Inferior parietal cortex (tissue), 1 donor: ENCODE results near the gene ELP1.
"Not testable (repeated sequence)": the region's sequence is repeated elsewhere in the genome, so short reads cannot be mapped to it uniquely, and the experiment has no call there.

Experiments used
- DNase-seq: peaks from one replicate; pipeline ENCODE4 v3.0.0-alpha.2; 2016; ENCODE audit errors: extremely low spot score

The ELP1 gene

DNA sequence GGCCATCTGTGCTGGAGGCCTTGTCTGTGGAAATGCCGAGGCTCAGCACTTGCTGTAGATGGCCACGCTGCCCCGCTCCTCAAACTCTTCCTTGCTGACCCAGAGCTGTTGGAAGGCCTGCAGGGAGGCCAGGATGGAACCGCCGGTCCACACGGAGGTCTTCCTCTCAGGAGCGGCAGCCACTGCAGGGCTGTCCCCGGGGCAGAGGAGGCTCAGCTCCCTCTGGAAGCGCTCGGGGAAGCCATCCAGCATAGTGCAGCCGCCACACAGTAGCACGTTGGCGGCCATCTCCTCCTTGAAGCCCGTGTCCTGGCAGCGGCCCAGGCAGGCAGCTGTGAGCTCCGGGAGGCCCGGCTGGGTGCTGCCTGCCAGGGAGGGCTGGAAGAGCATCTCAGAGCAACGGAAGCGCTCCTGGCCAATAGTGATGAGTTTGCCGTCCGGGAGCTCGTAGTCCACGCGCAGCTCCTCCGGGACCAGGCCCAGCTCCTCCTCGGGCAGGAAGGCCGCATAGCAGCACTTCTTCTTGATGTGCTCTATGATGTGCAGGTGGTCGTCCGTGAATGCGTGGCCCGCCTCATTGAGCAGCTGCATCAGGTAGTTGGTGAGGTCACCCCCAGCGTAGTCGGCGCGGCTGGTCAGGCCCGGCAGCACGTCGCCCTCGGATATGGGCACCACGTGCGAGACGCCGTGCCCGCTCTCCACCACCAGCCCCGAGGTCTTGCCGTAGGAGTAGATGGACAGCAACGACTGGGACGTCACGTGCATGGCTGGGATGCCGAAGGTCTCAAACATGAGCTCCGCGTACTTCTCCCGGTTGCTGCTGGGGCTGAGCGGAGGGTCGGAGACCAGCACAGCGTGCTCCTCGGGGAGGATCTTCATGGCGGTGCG is 79.0 kb downstream of the ELP1 start:
- no peak for DNase-seq

DNA sequence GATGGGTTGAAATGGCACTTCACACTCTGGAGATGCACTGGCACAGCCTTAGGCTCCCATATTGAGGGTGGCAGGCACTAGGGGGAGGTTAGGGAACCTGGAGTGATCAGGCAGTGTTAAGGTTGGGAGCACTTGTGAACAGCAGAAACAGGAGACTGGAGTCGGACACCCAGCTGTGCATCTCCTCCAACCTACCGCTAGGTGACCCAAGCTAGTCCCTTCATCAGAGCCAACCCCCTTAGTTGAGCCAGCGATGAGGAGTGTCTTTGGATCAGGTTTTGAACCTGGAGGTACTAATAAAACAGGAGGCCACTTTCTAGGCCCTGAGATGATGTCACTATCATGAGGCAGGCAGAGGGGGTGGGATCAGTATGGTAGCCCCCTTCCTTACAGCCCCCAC is 79.8 kb downstream of the ELP1 start:
- DNase-seq, result no peak

DNA sequence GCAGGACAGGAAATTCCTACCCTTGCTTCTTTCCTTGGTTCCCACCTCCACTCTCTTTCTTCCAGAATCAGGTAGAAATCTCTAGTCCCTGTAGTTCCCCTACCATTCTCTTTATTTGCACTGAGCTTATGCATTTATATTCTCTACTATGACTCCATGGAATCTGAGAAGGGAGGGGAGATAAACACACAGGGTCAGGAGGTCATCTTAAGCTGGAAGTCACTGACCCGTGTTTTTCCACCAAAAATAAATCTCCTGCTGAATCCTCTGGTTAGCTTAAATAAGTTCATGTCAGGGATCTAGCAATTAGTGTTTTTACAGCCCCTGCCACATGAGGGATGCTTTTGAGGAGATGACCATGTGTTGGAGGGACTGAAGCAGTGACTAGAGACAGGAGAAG is 81.8 kb downstream of the ELP1 start:
- no peak for DNase-seq

DNA sequence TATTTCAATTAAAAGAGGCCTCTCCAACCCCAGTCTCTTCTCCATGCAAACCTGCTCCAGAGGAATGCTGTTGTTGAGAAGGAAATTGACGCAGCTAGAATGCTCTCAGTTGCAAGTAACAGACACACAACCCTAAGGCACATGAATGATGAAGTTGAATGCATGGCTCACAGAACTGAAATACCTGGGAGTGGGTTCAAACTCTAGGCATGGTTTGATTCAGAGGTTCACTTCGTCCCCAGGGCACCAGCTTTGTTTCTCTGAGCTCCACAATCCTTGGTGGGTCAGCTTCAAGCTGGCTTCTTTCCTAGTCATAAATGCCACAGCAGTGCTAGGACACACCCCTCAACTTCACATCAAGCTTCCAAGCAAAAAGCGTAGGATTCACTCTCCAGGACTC is 82.8 kb downstream of the ELP1 start:
- no peak for DNase-seq

DNA sequence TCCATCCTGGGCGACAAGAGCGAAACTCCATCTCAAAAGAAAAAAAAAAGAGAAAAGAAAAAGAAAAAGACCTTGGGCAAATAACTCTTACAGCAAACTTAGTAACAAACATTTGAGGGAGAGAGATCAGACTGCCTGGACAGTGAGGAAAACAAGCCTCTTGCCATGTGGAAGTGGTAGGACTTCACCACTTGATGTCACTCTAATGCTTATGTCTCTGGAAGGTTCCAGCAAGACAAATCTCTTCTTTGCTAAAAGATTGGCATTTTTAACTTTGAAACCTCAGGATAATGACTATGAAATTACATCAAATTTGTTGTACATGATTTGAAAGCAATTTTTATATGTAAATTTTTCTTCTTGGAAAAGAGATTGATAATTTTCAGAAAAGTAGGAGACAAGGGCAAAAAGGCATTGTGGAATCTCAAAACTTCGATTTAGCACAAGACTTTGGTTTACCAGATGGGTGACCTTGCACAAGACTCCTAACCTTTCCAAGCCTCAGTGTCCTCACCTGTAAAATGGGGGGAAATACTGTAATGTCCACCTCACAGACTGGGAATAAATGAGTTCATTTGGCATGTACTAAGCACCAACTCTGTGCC is 83.5 kb downstream of the ELP1 start:
- no peak for DNase-seq

DNA sequence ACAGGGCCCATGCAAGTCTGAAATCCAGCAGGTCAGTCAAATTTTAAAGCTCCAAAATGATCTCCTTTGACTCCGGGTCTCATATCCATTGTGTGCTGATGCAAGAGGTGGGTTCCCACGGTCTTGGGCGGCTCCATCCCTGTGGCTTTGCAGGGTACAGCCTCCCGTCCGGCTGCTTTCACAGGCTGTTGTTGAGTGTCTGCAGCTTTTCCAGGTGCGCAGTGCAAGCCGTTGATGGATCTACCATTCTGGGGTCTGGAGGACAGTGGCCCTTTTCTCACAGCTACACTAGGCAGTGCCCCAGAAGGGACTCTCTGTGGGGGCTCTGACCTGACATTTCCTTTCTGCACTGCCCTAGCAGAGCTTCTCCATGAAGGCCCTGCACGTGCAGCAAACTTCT is 85.6 kb downstream of the ELP1 start:
- not testable (repeated sequence) for DNase-seq

DNA sequence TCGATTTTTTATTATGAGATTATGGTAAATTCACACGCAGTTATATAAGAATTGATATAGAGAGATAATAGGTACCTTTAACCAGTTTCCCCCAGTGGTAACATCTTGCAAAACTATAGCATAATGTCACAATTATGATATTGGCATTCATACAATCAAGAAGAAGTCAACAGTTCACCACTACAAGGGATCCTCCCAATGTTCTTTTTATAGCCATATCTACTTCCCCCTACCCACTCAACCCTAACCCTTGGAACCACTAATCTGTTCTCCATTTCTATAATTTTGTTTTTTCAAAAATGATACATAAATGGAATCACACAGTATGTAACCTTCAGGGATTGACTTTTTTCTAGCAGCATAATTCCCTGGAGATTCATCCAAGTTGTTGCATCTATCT is 88.0 kb downstream of the ELP1 start:
- DNase-seq, result no peak

DNA sequence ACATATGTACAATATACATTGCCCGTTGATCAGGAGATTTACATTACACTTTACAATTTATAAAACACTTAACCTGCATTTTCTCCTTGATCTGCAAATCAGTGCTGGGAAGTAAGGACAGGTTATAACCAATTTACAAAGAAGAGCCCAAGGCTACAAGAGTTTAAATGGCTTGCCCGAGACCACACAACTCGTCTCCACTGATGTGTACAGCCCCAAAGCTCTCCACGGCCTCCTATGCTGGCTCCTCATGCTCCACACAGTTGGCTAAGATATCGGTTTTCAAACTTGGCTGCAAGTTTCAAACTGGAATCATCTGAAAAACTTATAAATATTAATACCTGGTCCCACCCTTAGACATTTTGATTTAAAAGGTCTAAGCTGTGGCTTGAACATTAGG is 88.4 kb downstream of the ELP1 start:
- DNase-seq, result no peak

DNA sequence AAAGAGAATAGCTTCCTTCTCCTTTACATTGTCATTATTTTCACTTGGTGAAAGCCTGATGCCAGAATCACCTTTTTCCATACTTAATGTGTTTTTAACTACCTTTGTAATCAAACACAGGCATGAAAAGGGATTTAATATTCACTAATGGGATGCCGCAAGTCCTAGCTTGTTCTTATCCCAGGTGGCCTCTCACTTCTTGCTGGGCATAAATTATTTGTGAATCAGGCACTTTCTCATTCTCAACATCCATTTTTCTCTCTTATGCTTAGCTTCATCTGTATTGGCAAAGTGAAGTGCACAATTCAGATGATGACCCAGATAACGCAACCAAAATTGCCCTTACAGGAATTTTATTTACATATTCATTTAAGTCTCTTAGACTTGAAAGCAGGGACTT is 89.1 kb downstream of the ELP1 start:
- DNase-seq, result no peak

DNA sequence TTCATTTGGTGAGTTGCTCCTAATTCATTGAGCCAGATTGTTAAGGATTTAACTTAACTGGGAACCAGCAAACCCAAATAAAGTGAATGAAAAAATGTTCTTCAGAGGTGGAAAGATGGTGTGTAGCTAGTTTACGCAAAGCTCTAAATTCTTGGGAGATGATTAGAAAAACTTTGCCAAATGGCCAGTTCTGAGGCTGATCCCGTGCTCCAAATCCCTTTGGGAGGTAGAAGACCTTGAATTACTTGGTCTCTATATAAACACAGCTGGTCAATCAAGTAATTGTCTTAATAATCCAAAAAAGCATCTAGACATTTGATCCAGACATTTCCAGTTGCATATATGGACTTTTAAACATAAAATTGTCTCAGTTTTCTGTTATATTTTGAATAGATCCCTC is 89.5 kb downstream of the ELP1 start:
- no peak for DNase-seq

DNA sequence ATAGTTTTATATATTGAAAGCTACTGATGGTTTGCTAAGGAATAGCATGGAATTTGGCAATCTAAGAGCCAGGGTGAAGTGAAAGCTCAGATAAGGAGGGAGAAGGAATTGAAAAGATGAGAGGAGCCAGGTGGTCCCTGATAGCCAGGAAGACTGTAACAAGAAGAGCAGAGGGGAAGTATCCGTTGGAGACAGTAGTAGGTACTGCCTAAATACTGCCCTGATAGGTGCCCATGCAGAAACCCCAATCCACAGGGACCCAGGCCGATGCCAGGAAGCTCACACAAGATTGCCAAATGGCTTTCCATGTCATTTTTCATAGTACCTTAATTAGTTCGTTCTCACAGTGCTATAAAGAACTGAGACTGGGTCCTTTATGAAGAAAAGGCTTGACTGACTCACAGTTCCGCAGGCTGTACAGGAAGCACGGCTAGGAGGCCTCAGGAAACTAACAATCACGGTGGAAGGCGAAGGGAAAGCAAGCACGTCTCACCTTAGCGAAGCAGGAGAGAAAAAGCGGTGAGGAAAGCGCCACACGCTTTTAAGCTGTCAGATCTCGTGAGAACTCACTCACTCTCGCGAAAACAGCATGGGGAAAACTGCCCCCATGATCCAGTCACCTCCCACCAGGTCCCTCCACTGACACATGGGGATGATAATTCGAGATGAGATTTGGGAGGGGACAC is 91.2 kb downstream of the ELP1 start:
- no peak for DNase-seq

DNA sequence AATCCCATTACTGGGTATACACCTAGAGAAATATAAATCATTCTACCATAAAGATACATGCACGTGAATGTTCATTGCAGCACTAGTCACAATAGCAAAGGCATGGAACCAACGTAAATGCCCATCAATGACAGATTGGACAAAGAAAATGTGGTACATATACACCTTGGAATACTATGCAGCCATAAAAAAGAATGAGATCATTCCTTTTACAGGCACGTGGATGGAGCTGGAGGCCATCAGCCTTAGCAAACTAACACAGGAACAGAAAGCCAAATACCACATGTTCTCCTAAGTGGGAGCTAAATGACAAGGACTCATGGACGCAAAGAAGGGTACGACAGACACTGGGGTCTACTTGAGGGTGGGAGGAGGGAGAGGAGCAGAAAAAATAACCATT is 94.4 kb downstream of the ELP1 start:
- DNase-seq, result not testable (repeated sequence)

DNA sequence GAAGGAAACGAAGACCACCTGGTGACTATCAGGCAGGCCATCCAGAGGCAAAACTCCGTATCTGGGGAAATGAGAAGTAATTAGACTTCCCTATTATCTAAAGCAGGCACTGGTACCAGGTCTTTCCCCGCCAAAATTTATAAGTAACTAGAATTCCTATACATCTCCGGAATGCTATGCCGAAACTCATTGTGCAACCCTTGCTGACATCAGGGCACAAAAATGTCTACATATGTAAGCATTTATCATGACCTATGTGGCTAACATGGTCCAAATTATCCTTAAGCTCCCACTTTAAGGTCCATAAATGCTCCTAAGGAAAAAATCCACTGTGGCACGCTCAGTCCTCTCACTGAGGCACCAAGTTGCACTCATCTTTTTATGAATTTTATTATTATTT is 95.9 kb downstream of the ELP1 start:
- no peak for DNase-seq

DNA sequence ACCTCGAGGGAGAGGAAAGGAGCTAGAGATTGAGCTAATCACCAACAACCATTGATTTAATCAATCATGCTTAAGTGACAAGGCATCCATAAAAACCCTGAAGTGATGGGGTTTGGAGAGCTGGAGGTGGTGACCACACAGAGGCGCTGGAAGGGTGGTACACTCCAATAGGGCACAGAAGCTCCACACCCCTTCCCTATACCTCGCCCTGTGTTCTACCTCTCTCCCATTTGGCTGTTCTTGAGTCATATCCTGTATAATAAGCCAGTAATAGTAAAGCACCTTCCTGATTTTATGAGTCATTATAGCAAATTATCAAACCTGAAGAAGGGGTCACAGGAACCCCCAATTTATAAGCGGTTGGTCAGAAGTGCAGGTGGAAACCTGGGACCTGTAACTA is 96.4 kb downstream of the ELP1 start:
- no peak for DNase-seq

DNA sequence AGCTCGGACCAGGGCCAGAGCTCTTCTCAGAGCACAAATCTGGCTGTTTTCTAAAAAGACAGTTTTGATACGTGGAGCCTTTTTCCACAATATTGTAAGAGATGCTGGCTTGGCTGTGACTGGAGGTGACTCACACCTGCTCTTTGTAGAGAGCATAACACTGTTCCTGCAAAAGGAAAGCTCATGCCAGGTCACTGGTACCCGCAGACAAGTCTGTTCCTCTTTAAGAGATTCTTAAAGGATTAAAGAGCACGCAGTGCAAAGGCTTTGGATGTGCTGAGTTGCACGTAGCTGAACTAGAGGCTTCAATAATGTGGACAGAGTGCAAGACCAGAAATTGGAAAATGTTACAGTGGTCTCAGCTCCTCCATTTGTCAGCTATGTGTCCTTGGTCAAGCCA is 97.1 kb downstream of the ELP1 start:
- DNase-seq, result no peak

DNA sequence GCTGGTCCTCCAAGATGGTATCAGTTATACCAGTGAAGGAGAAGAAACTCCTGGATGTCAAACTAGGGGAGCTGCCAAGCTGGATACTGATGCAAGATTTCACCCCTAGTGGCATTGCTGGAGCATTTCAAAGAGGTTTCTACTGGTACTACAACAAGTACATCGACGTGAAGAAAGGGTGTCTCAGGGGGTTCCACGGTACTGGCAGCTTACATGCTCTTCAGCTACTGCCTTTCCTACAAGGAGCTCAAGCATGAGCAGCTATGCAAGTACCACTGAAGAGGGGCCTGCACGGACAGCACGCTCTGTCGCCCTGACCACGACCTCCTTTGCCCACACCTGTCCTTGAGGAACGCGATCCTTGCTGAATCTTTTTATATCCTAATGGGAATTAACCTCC is 97.6 kb downstream of the ELP1 start:
- DNase-seq, result no peak

DNA sequence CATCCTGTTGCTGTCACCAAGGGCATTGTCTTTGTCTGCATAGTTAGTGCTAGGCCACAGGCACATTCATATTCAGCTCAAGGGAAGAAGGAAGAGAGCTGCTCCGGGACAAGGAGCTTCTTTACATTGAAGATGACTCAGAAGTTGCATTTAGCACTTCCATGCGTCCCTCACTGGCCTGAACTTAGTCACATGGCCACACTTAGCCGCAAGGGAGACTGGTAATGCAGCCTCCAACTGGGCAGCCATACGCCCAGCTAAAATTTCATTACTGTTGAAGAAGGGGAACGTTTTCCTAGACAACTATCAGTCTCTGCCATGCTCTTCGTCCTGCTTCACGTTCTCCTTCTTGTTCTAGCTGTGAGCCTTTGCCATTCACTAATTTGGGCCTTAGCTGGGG is 98.1 kb downstream of the ELP1 start:
- no peak for DNase-seq

DNA sequence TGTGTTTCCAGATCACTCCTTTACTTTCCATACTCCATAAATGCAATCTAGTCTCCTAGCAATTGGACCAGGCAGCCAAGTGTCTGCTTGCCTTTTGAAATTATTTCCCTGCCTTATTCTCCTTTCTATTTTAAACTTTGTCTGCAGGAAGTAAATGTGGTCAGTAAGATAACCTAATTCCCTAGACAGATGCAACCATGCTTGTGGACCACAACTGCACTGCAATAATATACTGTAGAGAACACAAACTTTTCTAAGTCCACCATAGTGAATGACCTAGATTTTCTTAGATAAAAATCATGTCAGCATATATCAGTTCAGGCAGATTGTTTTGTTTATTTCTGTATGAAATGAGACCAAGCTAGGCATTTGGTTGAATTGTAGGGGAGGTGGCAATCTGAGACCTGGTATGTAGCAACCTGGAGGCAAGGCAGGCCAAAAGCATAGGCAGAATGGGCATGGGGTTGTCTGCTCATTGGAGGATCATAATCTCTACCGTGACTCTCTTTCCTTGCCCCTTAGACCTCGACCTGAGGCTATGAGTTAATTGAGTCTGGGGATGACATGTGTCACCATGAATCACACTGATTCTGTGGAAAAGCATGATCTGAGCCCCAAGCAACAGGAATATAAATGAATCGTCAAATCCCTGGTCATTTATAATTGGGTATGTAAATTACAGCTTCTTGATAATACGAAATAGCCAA is 98.8 kb downstream of the ELP1 start:
- DNase-seq, result no peak

DNA sequence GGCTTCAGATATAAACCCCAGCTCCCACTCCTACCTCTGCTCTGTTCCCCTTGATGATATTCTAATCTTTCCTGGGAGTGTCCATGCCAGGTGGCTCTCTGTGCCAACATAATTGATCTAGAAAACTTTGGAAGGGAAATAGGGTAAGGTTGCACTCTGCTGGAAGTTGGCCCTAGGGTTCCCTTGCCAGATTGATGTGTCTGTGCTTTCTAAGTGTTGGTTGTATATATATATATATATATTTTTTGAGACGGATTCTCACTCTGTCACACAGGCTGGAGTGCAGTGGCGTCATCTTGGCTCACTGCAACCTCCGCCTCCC is 101.8 kb downstream of the ELP1 start:
- DNase-seq, result no peak

DNA sequence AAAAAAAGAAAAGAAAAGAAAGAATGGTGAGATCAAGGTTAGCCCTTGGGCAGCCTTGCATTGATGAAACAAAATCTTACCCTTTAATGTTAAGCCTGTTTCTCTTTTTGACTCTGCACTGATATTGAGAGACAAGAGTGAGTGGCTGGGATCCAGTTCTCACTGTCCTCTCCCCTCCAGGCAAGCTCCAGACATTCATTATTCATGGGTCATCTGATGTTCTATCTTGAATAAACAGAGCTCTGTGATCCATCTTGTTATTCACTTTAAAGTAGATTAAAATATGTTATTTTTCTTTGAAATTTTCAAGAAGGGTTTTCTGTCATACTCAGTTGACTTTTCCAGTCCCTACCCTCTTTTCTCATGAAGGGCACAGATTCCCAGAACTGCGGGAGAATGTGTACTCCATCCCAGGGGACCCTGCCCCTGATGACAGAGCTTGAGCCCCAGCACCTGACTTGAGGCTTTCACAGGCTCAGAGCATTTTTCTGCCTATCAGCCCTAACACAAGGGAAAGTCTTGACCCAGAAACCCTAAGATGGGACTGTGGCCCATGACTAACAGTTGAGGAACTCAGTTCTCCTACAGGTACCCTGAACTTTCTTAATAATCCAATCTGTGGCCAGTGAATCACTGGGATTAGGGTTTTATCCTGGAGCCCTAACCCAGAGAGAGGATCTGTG is 102.3 kb downstream of the ELP1 start:
- no peak for DNase-seq

DNA sequence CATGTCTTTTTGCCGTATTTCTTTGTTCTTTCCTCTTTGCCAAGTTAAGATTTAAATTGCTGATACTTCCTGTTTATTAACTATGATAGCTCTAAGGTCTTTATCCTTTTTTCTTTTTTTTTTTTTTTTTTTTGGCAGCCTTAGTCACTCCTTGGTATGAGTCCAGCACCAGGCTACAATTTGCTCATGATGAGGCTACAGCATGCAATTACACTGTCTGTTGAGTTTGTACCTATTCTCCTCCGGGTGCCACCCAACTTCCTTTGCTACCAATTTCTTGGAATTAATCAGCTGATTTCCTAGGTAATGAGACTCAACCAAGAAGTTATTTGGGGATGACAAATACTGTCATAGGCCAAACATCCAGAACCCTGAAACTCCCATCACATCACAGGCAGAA is 103.7 kb downstream of the ELP1 start:
- DNase-seq, result no peak

DNA sequence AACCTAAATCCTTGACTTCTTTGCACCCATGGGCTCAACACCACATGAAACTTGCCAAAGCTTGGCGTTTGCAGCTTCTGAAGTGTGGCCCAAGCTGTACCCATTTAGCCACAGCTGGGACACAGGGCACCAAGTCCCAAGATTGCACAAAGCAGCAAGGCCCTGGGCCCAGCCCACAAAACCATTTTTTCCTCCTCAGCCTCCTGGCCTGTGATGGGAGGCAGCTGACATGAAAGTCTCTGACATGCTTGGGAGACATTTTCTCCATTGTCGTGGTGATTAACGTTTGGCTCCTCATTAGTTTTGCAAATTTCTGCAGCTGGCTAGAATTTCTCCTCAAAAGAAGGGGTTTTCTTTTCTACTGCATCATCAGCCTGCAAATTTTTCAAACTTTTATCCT is 110.1 kb downstream of the ELP1 start:
- no peak for DNase-seq
